NT2/D1 (cell line): ENCODE results near the gene VAPB.

Source experiments
- YY1 ChIP-seq: IDR thresholded peaks from 2 replicates; pipeline ENCODE4 v1.6.1; 2011; ENCODE audit not compliant: insufficient read length, insufficient read depth
- ZNF274 ChIP-seq: IDR thresholded peaks from 2 replicates; pipeline ENCODE4 v1.6.1; 2011; ENCODE audit warnings: mild to moderate bottlenecking, low read depth, low read length

GRCh38 chr20:58403272-58403671 is 14.2 kb downstream of the VAPB start:
- no peak for TF ChIP-seq ZNF274
- no peak for TF ChIP-seq YY1
